ENCODE measurements around the gene SGSH.

Gene SGSH

GRCh38 chr17:80229011-80229410 is 8.9 kb upstream of the SGSH start:
- H3K79me1 ChIP-seq (replicated peaks; ENCODE audit: low read length, poor library complexity, severe bottlenecking): peaks cover 6% of the 10 kb centered on the region
- no peak overlapping the region for H2AK5ac ChIP-seq (ENCODE audit: low read length, severe bottlenecking)
- no peak overlapping the region for H4K91ac ChIP-seq (ENCODE audit: low read length)
- H3K36me3 ChIP-seq (ENCODE audit: control insufficient read depth in 1 of 2, insufficient read depth in 2 of 2, low read depth in 1 of 2, low read length in 2 of 2): peaks cover 54 to 57% of the 10 kb centered on the region in 2 experiments
- H2BK5ac ChIP-seq (ENCODE audit: low read depth, low read length, poor library complexity, severe bottlenecking): no peak overlapping the region
- no peak overlapping the region for H3K4ac ChIP-seq (ENCODE audit: low read depth in 1 of 2, low read length in 2 of 2)
- 94% methylated on average over 4 of the region's 4 CpGs for WGBS
- H3K4me3 ChIP-seq (ENCODE audit: insufficient read depth in 1 of 2, low read depth in 1 of 2, low read length in 2 of 2): no peak overlapping the region
- H3K9me3 ChIP-seq (ENCODE audit: control insufficient read depth, low read length): peaks cover 26% of the 10 kb centered on the region
- no peak overlapping the region for H3K14ac ChIP-seq (ENCODE audit: low read length in 2 of 2)
- no peaks in the 10 kb centered on the region for H3K27me3 ChIP-seq (ENCODE audit: control insufficient read depth in 1 of 2, insufficient read depth in 1 of 2, low read length in 2 of 2)
- H2BK15ac ChIP-seq (ENCODE audit: low read depth, poor library complexity, severe bottlenecking): no peak overlapping the region
- H3K18ac ChIP-seq (ENCODE audit: low read depth in 1 of 2, low read length in 2 of 2): no peak overlapping the region
- DNase-seq: no peak
- no peak overlapping the region for H3K9ac ChIP-seq (ENCODE audit: low read length)
- H3K4me2 ChIP-seq (ENCODE audit: low read length, poor library complexity, severe bottlenecking): no peak overlapping the region
- no peak overlapping the region for H2AFZ ChIP-seq (ENCODE audit: low read depth, low read length)
- peaks cover 8% of the 10 kb centered on the region for H3K4me1 ChIP-seq (ENCODE audit: control insufficient read depth, insufficient read depth, low read depth, low read length)
- H3K27ac ChIP-seq (ENCODE audit: low read length, poor library complexity, severe bottlenecking): no peak overlapping the region
- no peak overlapping the region for H2BK120ac ChIP-seq (ENCODE audit: low read depth, low read length)
- H3K23ac ChIP-seq (ENCODE audit: low read length in 2 of 2): no peak overlapping the region
- H2BK12ac ChIP-seq (ENCODE audit: low read length in 2 of 2): no peak overlapping the region
- no peak overlapping the region for H4K8ac ChIP-seq (ENCODE audit: low read length)

GRCh38 chr17:80228477-80228876 is 8.3 kb upstream of the SGSH start:
- H3K27ac ChIP-seq (ENCODE audit: low read length, poor library complexity, severe bottlenecking): no peak overlapping the region
- no peak overlapping the region for H4K8ac ChIP-seq (ENCODE audit: low read length)
- H3K14ac ChIP-seq (ENCODE audit: low read length in 2 of 2): no peak overlapping the region
- no peak overlapping the region for H2BK5ac ChIP-seq (ENCODE audit: low read depth, low read length, poor library complexity, severe bottlenecking)
- no peak overlapping the region for H2BK12ac ChIP-seq (ENCODE audit: low read length in 2 of 2)
- H2AK5ac ChIP-seq (ENCODE audit: low read length, severe bottlenecking): no peak overlapping the region
- H3K36me3 ChIP-seq (ENCODE audit: control insufficient read depth in 1 of 2, insufficient read depth in 2 of 2, low read depth in 1 of 2, low read length in 2 of 2): peaks cover 50 to 59% of the 10 kb centered on the region in 2 experiments
- peaks cover 7% of the 10 kb centered on the region for H3K79me1 ChIP-seq (replicated peaks; ENCODE audit: low read length, poor library complexity, severe bottlenecking)
- no peak overlapping the region for H2AFZ ChIP-seq (ENCODE audit: low read depth, low read length)
- no peak overlapping the region for H3K4me3 ChIP-seq (ENCODE audit: insufficient read depth in 1 of 2, low read depth in 1 of 2, low read length in 2 of 2)
- H4K91ac ChIP-seq (ENCODE audit: low read length): no peak overlapping the region
- H3K4me1 ChIP-seq (ENCODE audit: control insufficient read depth, insufficient read depth, low read depth, low read length): peaks cover 8% of the 10 kb centered on the region
- no peak overlapping the region for H2BK120ac ChIP-seq (ENCODE audit: low read depth, low read length)
- no peaks in the 10 kb centered on the region for H3K27me3 ChIP-seq (ENCODE audit: control insufficient read depth in 1 of 2, insufficient read depth in 1 of 2, low read length in 2 of 2)
- WGBS: 91% methylated on average over 14 of the region's 14 CpGs
- H3K18ac ChIP-seq (ENCODE audit: low read depth in 1 of 2, low read length in 2 of 2): no peak overlapping the region
- no peak overlapping the region for H3K4me2 ChIP-seq (ENCODE audit: low read length, poor library complexity, severe bottlenecking)
- DNase-seq: no peak
- no peak overlapping the region for H3K9ac ChIP-seq (ENCODE audit: low read length)
- peaks cover 21% of the 10 kb centered on the region for H3K9me3 ChIP-seq (ENCODE audit: control insufficient read depth, low read length)
- no peak overlapping the region for H3K23ac ChIP-seq (ENCODE audit: low read length in 2 of 2)
- H3K4ac ChIP-seq (ENCODE audit: low read depth in 1 of 2, low read length in 2 of 2): no peak overlapping the region
- no peak overlapping the region for H2BK15ac ChIP-seq (ENCODE audit: low read depth, poor library complexity, severe bottlenecking)

GRCh38 chr17:80227666-80228065 is 7.5 kb upstream of the SGSH start:
- Histone ChIP-seq H3K9me3 (ENCODE audit: control insufficient read depth, low read length) (peaks cover 14% of the 10 kb centered on the region), H3K14ac (ENCODE audit: low read length in 2 of 2) (no peak overlapping the region), H2AK5ac (ENCODE audit: low read length, severe bottlenecking) (no peak overlapping the region), H2BK12ac (ENCODE audit: low read length in 2 of 2) (no peak overlapping the region), H4K8ac (ENCODE audit: low read length) (no peak overlapping the region), H3K4me3 (ENCODE audit: insufficient read depth in 1 of 2, low read depth in 1 of 2, low read length in 2 of 2) (no peak overlapping the region), H3K9ac (ENCODE audit: low read length) (no peak overlapping the region), H2BK5ac (ENCODE audit: low read depth, low read length, poor library complexity, severe bottlenecking) (no peak overlapping the region), H3K4ac (ENCODE audit: low read depth in 1 of 2, low read length in 2 of 2) (no peak overlapping the region), H3K79me1 (replicated peaks; ENCODE audit: low read length, poor library complexity, severe bottlenecking) (peaks cover 15% of the 10 kb centered on the region), H4K91ac (ENCODE audit: low read length) (no peak overlapping the region), H3K18ac (ENCODE audit: low read depth in 1 of 2, low read length in 2 of 2) (no peak overlapping the region), H3K27me3 (ENCODE audit: control insufficient read depth in 1 of 2, insufficient read depth in 1 of 2, low read length in 2 of 2) (no peaks in the 10 kb centered on the region), H2BK15ac (ENCODE audit: low read depth, poor library complexity, severe bottlenecking) (no peak overlapping the region), H3K36me3 (ENCODE audit: control insufficient read depth in 1 of 2, insufficient read depth in 2 of 2, low read depth in 1 of 2, low read length in 2 of 2) (peaks cover 51 to 58% of the 10 kb centered on the region in 2 experiments), H3K27ac (ENCODE audit: low read length, poor library complexity, severe bottlenecking) (no peak overlapping the region), H2AFZ (ENCODE audit: low read depth, low read length) (no peak overlapping the region), H3K23ac (ENCODE audit: low read length in 2 of 2) (no peak overlapping the region), H2BK120ac (ENCODE audit: low read depth, low read length) (no peak overlapping the region), H3K4me1 (ENCODE audit: control insufficient read depth, insufficient read depth, low read depth, low read length) (peaks cover 9% of the 10 kb centered on the region), H3K4me2 (ENCODE audit: low read length, poor library complexity, severe bottlenecking) (no peak overlapping the region)
- no peak for DNase-seq
- WGBS: 95% methylated on average over 11 of the region's 11 CpGs

GRCh38 chr17:80227156-80227555 is 7.0 kb upstream of the SGSH start:
- Histone ChIP-seq H2BK5ac (ENCODE audit: low read depth, low read length, poor library complexity, severe bottlenecking) (no peak overlapping the region), H3K23ac (ENCODE audit: low read length in 2 of 2) (no peak overlapping the region), H4K8ac (ENCODE audit: low read length) (no peak overlapping the region), H3K4me2 (ENCODE audit: low read length, poor library complexity, severe bottlenecking) (no peak overlapping the region), H3K27me3 (ENCODE audit: control insufficient read depth in 1 of 2, insufficient read depth in 1 of 2, low read length in 2 of 2) (no peaks in the 10 kb centered on the region), H3K36me3 (ENCODE audit: control insufficient read depth in 1 of 2, insufficient read depth in 2 of 2, low read depth in 1 of 2, low read length in 2 of 2) (peaks cover 53 to 56% of the 10 kb centered on the region in 2 experiments), H2BK12ac (ENCODE audit: low read length in 2 of 2) (no peak overlapping the region), H2AFZ (ENCODE audit: low read depth, low read length) (no peak overlapping the region), H3K4me1 (ENCODE audit: control insufficient read depth, insufficient read depth, low read depth, low read length) (peaks cover 10% of the 10 kb centered on the region), H2AK5ac (ENCODE audit: low read length, severe bottlenecking) (no peak overlapping the region), H3K27ac (ENCODE audit: low read length, poor library complexity, severe bottlenecking) (no peak overlapping the region), H3K14ac (ENCODE audit: low read length in 2 of 2) (no peak overlapping the region), H3K9ac (ENCODE audit: low read length) (no peak overlapping the region), H3K9me3 (ENCODE audit: control insufficient read depth, low read length) (peaks cover 9% of the 10 kb centered on the region), H3K4ac (ENCODE audit: low read depth in 1 of 2, low read length in 2 of 2) (no peak overlapping the region), H2BK120ac (ENCODE audit: low read depth, low read length) (no peak overlapping the region), H3K4me3 (ENCODE audit: insufficient read depth in 1 of 2, low read depth in 1 of 2, low read length in 2 of 2) (no peak overlapping the region), H4K91ac (ENCODE audit: low read length) (no peak overlapping the region), H3K79me1 (replicated peaks; ENCODE audit: low read length, poor library complexity, severe bottlenecking) (peaks cover 20% of the 10 kb centered on the region), H3K18ac (ENCODE audit: low read depth in 1 of 2, low read length in 2 of 2) (no peak overlapping the region), H2BK15ac (ENCODE audit: low read depth, poor library complexity, severe bottlenecking) (no peak overlapping the region)
- no peak for DNase-seq
- WGBS: 95% methylated on average over 4 of the region's 4 CpGs

Measured in mesenchymal stem cell (in vitro differentiated cells and primary cell).